DND-41 (cell line): Measurements from ENCODE around the gene KCNIP1.

Experiments used
- CTCF ChIP-seq: IDR thresholded peaks from 2 replicates; pipeline ENCODE4 v1.5.1; 2012; ENCODE audit warnings: borderline replicate concordance, low read length, moderate library complexity, mild to moderate bottlenecking; ENCODE audit not compliant: poor library complexity, severe bottlenecking; ENCODE audit errors: extremely low read depth
- EZH2 ChIP-seq: IDR thresholded peaks from 3 replicates; pipeline ENCODE4 v1.6.1; 2012; ENCODE audit warnings: borderline replicate concordance, low read depth, mild to moderate bottlenecking, moderate library complexity, low read length, inconsistent platforms; ENCODE audit not compliant: severe bottlenecking

GRCh38 chr5:170534941-170535340, 31.1 kb downstream of the KCNIP1 start:
- TF ChIP-seq CTCF, result no peak
- no peak for TF ChIP-seq EZH2
